ENCODE data around the gene TMEM270.
"Not testable (repeated sequence)": the region's sequence is repeated elsewhere in the genome, so short reads cannot be mapped to it uniquely, and the experiment has no call there.

The TMEM270 gene

GRCh38 chr7:73832806-73833205 is 28.2 kb upstream of the TMEM270 start:
- no peak for DNase-seq (ENCODE audit: low read depth in 2 of 2)

GRCh38 chr7:73833251-73833919 is 27.6 kb upstream of the TMEM270 start:
- no peak for DNase-seq (ENCODE audit: low read depth in 2 of 2)

GRCh38 chr7:73834626-73835191 is 26.2 kb upstream of the TMEM270 start:
- no peak for DNase-seq (ENCODE audit: low read depth in 2 of 2)

GRCh38 chr7:73837167-73837566 is 23.8 kb upstream of the TMEM270 start:
- not testable (repeated sequence) for DNase-seq (ENCODE audit: low read depth in 2 of 2)

GRCh38 chr7:73838642-73839041 is 22.3 kb upstream of the TMEM270 start:
- DNase-seq (ENCODE audit: low read depth in 2 of 2): no peak

GRCh38 chr7:73839290-73839689 is 21.7 kb upstream of the TMEM270 start:
- no peak for DNase-seq (ENCODE audit: low read depth in 2 of 2)

GRCh38 chr7:73839743-73840714 is 20.9 kb upstream of the TMEM270 start:
- DNase-seq (ENCODE audit: low read depth in 2 of 2): no peak

GRCh38 chr7:73840715-73841379 is 20.1 kb upstream of the TMEM270 start:
- DNase-seq (ENCODE audit: low read depth in 2 of 2): no peak

- no peak for DNase-seq (ENCODE audit: low read depth in 2 of 2)
Measured at GRCh38 chr7:73841689-73842066, 19.3 kb upstream of the TMEM270 start.

- DNase-seq (ENCODE audit: low read depth in 2 of 2): peak; percentile 84 to 85
Measured at GRCh38 chr7:73842067-73842976, 18.6 kb upstream of the TMEM270 start, which contains the start of gene METTL27. Gene METTL27, minus strand, starts transcription at chr7:73842516. Its CDS starts 376 bp downstream, at chr7:73842140.

GRCh38 chr7:73844131-73844547 is 16.8 kb upstream of the TMEM270 start:
- no peak for DNase-seq (ENCODE audit: low read depth in 2 of 2)

GRCh38 chr7:73844848-73845460 is 16.0 kb upstream of the TMEM270 start:
- no peak for DNase-seq (ENCODE audit: low read depth in 2 of 2)

GRCh38 chr7:73845701-73846195 is 15.2 kb upstream of the TMEM270 start:
- DNase-seq (ENCODE audit: low read depth in 2 of 2): not testable (repeated sequence)

GRCh38 chr7:73847941-73848723 is 12.8 kb upstream of the TMEM270 start:
- no peak for DNase-seq (ENCODE audit: low read depth in 2 of 2)

- DNase-seq (ENCODE audit: low read depth in 2 of 2): no peak
Measured at GRCh38 chr7:73850781-73851207, 10.2 kb upstream of the TMEM270 start.

- no peak for DNase-seq (ENCODE audit: low read depth in 2 of 2)
Measured at GRCh38 chr7:73851410-73852338, 9.3 kb upstream of the TMEM270 start.

- DNase-seq (ENCODE audit: low read depth in 2 of 2): no peak
Measured at GRCh38 chr7:73852500-73852899, 8.5 kb upstream of the TMEM270 start.

- no peak for DNase-seq (ENCODE audit: low read depth in 2 of 2)
Measured at GRCh38 chr7:73856941-73857340, 4.0 kb upstream of the TMEM270 start.
